ENCODE results near the gene ACAA2.

GRCh38 chr18:49795612-49796552 is 17.5 kb downstream of the ACAA2 start:
- TF ChIP-seq, protein P1, sequence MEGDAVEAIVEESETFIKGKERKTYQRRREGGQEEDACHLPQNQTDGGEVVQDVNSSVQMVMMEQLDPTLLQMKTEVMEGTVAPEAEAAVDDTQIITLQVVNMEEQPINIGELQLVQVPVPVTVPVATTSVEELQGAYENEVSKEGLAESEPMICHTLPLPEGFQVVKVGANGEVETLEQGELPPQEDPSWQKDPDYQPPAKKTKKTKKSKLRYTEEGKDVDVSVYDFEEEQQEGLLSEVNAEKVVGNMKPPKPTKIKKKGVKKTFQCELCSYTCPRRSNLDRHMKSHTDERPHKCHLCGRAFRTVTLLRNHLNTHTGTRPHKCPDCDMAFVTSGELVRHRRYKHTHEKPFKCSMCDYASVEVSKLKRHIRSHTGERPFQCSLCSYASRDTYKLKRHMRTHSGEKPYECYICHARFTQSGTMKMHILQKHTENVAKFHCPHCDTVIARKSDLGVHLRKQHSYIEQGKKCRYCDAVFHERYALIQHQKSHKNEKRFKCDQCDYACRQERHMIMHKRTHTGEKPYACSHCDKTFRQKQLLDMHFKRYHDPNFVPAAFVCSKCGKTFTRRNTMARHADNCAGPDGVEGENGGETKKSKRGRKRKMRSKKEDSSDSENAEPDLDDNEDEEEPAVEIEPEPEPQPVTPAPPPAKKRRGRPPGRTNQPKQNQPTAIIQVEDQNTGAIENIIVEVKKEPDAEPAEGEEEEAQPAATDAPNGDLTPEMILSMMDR (IDR thresholded peaks at IDR 0.05) = no peak
- TF ChIP-seq POLR2A (IDR thresholded peaks at IDR 0.05) = no peak
